Measurements from ENCODE around the gene SND1.

The SND1 gene

DNA sequence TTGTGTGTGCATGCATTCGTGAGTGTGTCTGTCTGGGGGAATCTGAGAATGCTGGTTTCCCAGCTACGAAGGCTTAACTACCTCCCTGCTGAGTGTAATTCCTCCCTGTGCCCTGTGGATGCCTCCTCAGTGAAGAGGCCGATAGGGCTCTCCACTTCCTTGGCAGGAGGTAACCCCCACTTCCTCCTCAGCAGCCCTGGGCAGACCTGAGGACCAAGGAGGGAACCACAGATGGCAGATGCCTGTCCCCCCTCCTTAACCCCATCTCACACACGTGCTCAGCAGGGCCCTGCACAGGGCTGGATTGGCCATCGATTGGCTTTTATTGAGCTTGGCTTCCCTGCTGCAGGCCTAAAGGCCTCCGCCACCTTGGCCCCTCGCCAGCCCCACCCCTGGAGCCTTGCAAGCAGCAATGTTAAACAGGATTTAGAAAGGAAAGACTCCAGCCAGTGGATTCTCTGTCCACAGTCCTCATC lies 424.8 kb downstream of the SND1 start:
- no peak overlapping the region for H3K4me3 ChIP-seq (ENCODE audit: control insufficient read depth in 1 of 7, extremely low read depth in 1 of 7, insufficient read depth in 4 of 7, low read depth in 2 of 7, low read length in 6 of 7)
- no peaks in the 10 kb centered on the region for H3K9me3 ChIP-seq (ENCODE audit: control extremely low read depth in 1 of 5, control insufficient read depth in 4 of 5, insufficient read depth in 2 of 5, low read depth in 1 of 5, low read length in 4 of 5)
- no peaks in the 10 kb centered on the region for H3K27me3 ChIP-seq (replicated peaks in 2 of 5; ENCODE audit: control insufficient read depth in 4 of 5, insufficient read depth in 5 of 5, low read length in 4 of 5)
- DNase-seq, result peak in 2 of 3 donors; percentile 6 to 13
- ChIA-PET POLR2A (no interaction called here), CTCF (interaction anchor here (0.5 to 1.3 kb wide), 3 partner anchors 8 to 328 kb away, joined by 3 to 4 read pairs (median 4); no protein-coding TSS in a partner anchor)
- 59% methylated on average over 5 of the region's 7 CpGs for WGBS (ENCODE audit: insufficient coverage)
- peaks cover 8 to 68% (median 32%) of the 10 kb centered on the region in 4 experiments for H3K36me3 ChIP-seq (ENCODE audit: control insufficient read depth in 4 of 4, insufficient read depth in 4 of 4, low read length in 3 of 4)
- H3K4me1 ChIP-seq (ENCODE audit: control extremely low read depth in 1 of 4, control insufficient read depth in 4 of 4, insufficient read depth in 4 of 4, low read length in 3 of 4), result peaks cover 0 to 9% (median 4%) of the 10 kb centered on the region in 4 experiments
- H3K27ac ChIP-seq (ENCODE audit: insufficient read depth in 1 of 2, low read depth in 1 of 2, low read length in 2 of 2, poor library complexity in 1 of 2, severe bottlenecking in 2 of 2), result no peak overlapping the region

DNA sequence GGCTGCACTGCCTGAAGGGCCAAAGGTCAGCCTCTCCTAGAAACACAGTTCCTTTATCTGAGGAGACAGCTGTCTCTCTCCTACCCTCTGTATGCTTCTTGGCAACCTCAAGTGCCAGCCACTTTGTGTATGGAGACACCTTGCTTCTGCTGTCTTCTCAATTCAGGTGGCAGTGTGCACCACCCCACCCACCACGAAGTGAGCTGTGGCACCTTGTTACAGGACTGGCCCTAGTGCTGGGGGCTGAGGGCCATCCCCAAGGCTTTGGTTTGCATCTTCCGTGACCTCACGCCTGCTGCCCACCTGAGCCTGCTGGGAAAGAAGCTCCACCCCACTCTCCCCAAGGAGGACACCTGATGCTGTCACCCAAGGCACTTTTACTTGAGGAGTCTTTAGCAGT lies 426.3 kb downstream of the SND1 start:
- Histone ChIP-seq H3K27ac (ENCODE audit: insufficient read depth in 1 of 2, low read depth in 1 of 2, low read length in 2 of 2, poor library complexity in 1 of 2, severe bottlenecking in 2 of 2) (no peak overlapping the region), H3K36me3 (ENCODE audit: control insufficient read depth in 4 of 4, insufficient read depth in 4 of 4, low read length in 3 of 4) (peaks cover 8 to 83% (median 37%) of the 10 kb centered on the region in 4 experiments), H3K4me1 (ENCODE audit: control extremely low read depth in 1 of 4, control insufficient read depth in 4 of 4, insufficient read depth in 4 of 4, low read length in 3 of 4) (peaks cover 0 to 9% (median 4%) of the 10 kb centered on the region in 4 experiments), H3K4me3 (ENCODE audit: control insufficient read depth in 1 of 7, extremely low read depth in 1 of 7, insufficient read depth in 4 of 7, low read depth in 2 of 7, low read length in 6 of 7) (no peak overlapping the region), H3K9me3 (ENCODE audit: control extremely low read depth in 1 of 5, control insufficient read depth in 4 of 5, insufficient read depth in 2 of 5, low read depth in 1 of 5, low read length in 4 of 5) (no peaks in the 10 kb centered on the region), H3K27me3 (replicated peaks in 2 of 5; ENCODE audit: control insufficient read depth in 4 of 5, insufficient read depth in 5 of 5, low read length in 4 of 5) (no peaks in the 10 kb centered on the region)
- 100% methylated on average over 2 of the region's 3 CpGs for WGBS (ENCODE audit: insufficient coverage)
- no peak for DNase-seq
- ChIA-PET CTCF (interaction anchor here (1.0 to 1.4 kb wide), 4 partner anchors 10 to 371 kb away, joined by 3 to 4 read pairs (median 3); no protein-coding TSS in a partner anchor), POLR2A (no interaction called here)

DNA sequence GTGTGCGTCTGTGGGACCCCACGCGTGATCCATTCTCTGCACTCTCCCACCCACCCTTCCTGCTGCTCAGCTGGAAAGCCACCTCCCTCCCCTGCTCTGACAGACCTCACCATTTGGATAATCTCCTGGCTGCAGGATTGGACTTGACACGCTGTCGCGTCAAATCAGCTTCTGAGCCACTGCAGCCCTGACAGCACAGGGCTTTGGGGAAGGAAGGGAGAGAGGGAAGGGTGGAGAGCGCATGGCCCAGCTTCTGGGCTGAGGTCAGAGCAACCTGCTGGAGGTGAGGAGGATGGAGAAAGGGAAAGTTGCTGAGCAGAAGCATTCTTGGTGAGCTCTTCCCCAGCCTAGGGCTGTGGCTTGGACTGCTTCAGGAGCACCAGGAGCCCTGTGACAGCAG lies 428.2 kb downstream of the SND1 start:
- POLR2A ChIA-PET, result no interaction called here
- WGBS (ENCODE audit: insufficient coverage), result 98% methylated on average over 7 of the region's 7 CpGs
- peaks cover 3 to 87% (median 42%) of the 10 kb centered on the region in 4 experiments for H3K36me3 ChIP-seq (ENCODE audit: control insufficient read depth in 4 of 4, insufficient read depth in 4 of 4, low read length in 3 of 4)

DNA sequence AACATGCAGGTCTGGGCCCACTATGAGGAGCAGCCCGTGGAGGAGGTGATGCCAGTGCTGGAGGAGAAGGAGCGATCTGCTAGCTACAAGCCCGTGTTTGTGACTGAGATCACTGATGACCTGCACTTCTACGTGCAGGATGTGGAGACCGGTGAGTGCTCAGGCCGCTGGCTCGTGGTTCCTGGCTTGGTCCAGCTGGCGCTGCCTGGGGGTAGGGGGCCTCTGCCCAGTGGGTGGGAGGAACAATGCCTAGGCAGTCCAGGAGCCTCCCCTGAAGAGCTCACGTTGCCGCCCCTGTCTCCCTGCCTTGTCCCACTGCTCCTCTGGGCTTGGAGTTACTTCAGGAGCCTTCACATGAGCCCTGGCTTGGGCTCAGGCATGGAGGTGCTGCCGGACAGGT lies 429.4 kb downstream of the SND1 start:
- POLR2A ChIA-PET, result no interaction called here
- DNase-seq, result no peak
- Histone ChIP-seq H3K4me1 (ENCODE audit: control extremely low read depth in 1 of 4, control insufficient read depth in 4 of 4, insufficient read depth in 4 of 4, low read length in 3 of 4) (peaks cover 0 to 5% (median 3%) of the 10 kb centered on the region in 4 experiments), H3K36me3 (ENCODE audit: control insufficient read depth in 4 of 4, insufficient read depth in 4 of 4, low read length in 3 of 4) (peaks cover 3 to 88% (median 47%) of the 10 kb centered on the region in 4 experiments), H3K27ac (ENCODE audit: insufficient read depth in 1 of 2, low read depth in 1 of 2, low read length in 2 of 2, poor library complexity in 1 of 2, severe bottlenecking in 2 of 2) (no peak overlapping the region), H3K27me3 (replicated peaks in 2 of 5; ENCODE audit: control insufficient read depth in 4 of 5, insufficient read depth in 5 of 5, low read length in 4 of 5) (no peaks in the 10 kb centered on the region), H3K4me3 (ENCODE audit: control insufficient read depth in 1 of 7, extremely low read depth in 1 of 7, insufficient read depth in 4 of 7, low read depth in 2 of 7, low read length in 6 of 7) (no peak overlapping the region), H3K9me3 (ENCODE audit: control extremely low read depth in 1 of 5, control insufficient read depth in 4 of 5, insufficient read depth in 2 of 5, low read depth in 1 of 5, low read length in 4 of 5) (no peaks in the 10 kb centered on the region)
- 99% methylated on average over 8 of the region's 11 CpGs for WGBS (ENCODE audit: insufficient coverage)
- CTCF ChIA-PET, result interaction anchor here (1.3 kb wide), 1 partner anchor 11 kb away, joined by 3 read pairs; no protein-coding TSS in a partner anchor

More for the DNA sequence above, 428.2 kb downstream of the SND1 start:
- no peaks in the 10 kb centered on the region for H3K9me3 ChIP-seq (ENCODE audit: control extremely low read depth in 1 of 5, control insufficient read depth in 4 of 5, insufficient read depth in 2 of 5, low read depth in 1 of 5, low read length in 4 of 5)
- no peak overlapping the region for H3K27ac ChIP-seq (ENCODE audit: insufficient read depth in 1 of 2, low read depth in 1 of 2, low read length in 2 of 2, poor library complexity in 1 of 2, severe bottlenecking in 2 of 2)
- no peak overlapping the region for H3K4me3 ChIP-seq (ENCODE audit: control insufficient read depth in 1 of 7, extremely low read depth in 1 of 7, insufficient read depth in 4 of 7, low read depth in 2 of 7, low read length in 6 of 7)
- CTCF ChIA-PET, result interaction anchor here (0.7 to 1.2 kb wide), 3 partner anchors 10 to 28 kb away, joined by 3 read pairs; no protein-coding TSS in a partner anchor
- peaks cover 0 to 9% (median 4%) of the 10 kb centered on the region in 4 experiments for H3K4me1 ChIP-seq (ENCODE audit: control extremely low read depth in 1 of 4, control insufficient read depth in 4 of 4, insufficient read depth in 4 of 4, low read length in 3 of 4)
- no peak for DNase-seq
- H3K27me3 ChIP-seq (replicated peaks in 2 of 5; ENCODE audit: control insufficient read depth in 4 of 5, insufficient read depth in 5 of 5, low read length in 4 of 5), result no peaks in the 10 kb centered on the region

DNA sequence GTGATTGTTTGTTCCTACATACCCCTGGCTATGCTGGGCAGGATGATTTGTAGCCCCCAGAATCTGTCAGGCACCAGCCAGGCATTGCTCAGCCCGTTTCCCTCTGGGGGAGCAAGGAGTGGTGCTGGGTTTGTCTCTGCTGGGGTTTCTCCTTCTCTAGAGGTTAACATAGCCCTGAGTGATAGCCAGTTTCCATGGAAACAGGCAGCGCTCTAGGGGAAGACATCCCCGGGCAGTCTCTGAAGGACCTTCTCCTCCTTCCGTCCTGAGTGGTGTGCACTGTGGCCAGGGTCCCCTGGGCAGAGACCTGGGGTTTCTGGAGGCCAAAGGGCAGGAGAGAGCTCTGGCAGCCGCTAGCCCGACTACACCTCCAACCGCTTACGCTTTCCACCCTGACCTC lies 429.8 kb downstream of the SND1 start:
- no peaks in the 10 kb centered on the region for H3K9me3 ChIP-seq (ENCODE audit: control extremely low read depth in 1 of 5, control insufficient read depth in 4 of 5, insufficient read depth in 2 of 5, low read depth in 1 of 5, low read length in 4 of 5)
- peaks cover 3 to 90% (median 50%) of the 10 kb centered on the region in 4 experiments for H3K36me3 ChIP-seq (ENCODE audit: control insufficient read depth in 4 of 4, insufficient read depth in 4 of 4, low read length in 3 of 4)
- H3K27me3 ChIP-seq (replicated peaks in 2 of 5; ENCODE audit: control insufficient read depth in 4 of 5, insufficient read depth in 5 of 5, low read length in 4 of 5), result no peaks in the 10 kb centered on the region
- ChIA-PET CTCF (interaction anchor here (1.3 kb wide), 1 partner anchor 10 kb away, joined by 3 read pairs; no protein-coding TSS in a partner anchor), POLR2A (no interaction called here)
- no peak overlapping the region for H3K4me3 ChIP-seq (ENCODE audit: control insufficient read depth in 1 of 7, extremely low read depth in 1 of 7, insufficient read depth in 4 of 7, low read depth in 2 of 7, low read length in 6 of 7)
- no peak for DNase-seq
- 95% methylated on average over 8 of the region's 8 CpGs for WGBS (ENCODE audit: insufficient coverage)
- no peak overlapping the region for H3K27ac ChIP-seq (ENCODE audit: insufficient read depth in 1 of 2, low read depth in 1 of 2, low read length in 2 of 2, poor library complexity in 1 of 2, severe bottlenecking in 2 of 2)
- peaks cover 0 to under 1% (median under 1%) of the 10 kb centered on the region in 4 experiments for H3K4me1 ChIP-seq (ENCODE audit: control extremely low read depth in 1 of 4, control insufficient read depth in 4 of 4, insufficient read depth in 4 of 4, low read length in 3 of 4)

DNA sequence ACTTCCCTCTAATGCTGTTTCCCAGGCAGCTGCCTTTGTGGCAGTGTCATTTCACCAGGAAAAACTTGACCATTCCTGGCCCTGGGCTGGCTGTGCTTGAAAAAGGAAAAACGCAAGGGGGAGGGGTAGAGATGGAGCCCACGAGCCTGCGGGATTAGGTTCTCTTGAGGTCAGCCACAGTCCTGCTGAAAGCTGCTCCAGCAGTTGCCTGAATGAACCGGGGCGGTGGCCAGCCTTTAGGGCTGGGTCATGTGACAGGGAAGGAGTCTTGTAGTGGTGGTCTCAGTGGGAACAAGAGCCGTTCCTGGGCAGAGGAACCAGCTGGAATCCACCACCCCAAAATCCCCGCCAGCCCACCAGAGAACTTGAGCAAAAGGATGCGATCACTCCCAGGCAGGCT lies 430.4 kb downstream of the SND1 start:
- CTCF ChIA-PET, result interaction anchor here (2.9 kb wide), 1 partner anchor 8 kb away, joined by 8 read pairs; no protein-coding TSS in a partner anchor
- WGBS (ENCODE audit: insufficient coverage), result 98% methylated on average over 4 of the region's 8 CpGs
- POLR2A ChIA-PET, result no interaction called here
- H3K4me3 ChIP-seq (ENCODE audit: control insufficient read depth in 1 of 7, extremely low read depth in 1 of 7, insufficient read depth in 4 of 7, low read depth in 2 of 7, low read length in 6 of 7), result no peak overlapping the region
- H3K9me3 ChIP-seq (ENCODE audit: control extremely low read depth in 1 of 5, control insufficient read depth in 4 of 5, insufficient read depth in 2 of 5, low read depth in 1 of 5, low read length in 4 of 5), result no peaks in the 10 kb centered on the region
- no peak overlapping the region for H3K27ac ChIP-seq (ENCODE audit: insufficient read depth in 1 of 2, low read depth in 1 of 2, low read length in 2 of 2, poor library complexity in 1 of 2, severe bottlenecking in 2 of 2)
- DNase-seq, result no peak
- H3K4me1 ChIP-seq (ENCODE audit: control extremely low read depth in 1 of 4, control insufficient read depth in 4 of 4, insufficient read depth in 4 of 4, low read length in 3 of 4), result no peaks in the 10 kb centered on the region
- H3K27me3 ChIP-seq (replicated peaks in 2 of 5; ENCODE audit: control insufficient read depth in 4 of 5, insufficient read depth in 5 of 5, low read length in 4 of 5), result no peaks in the 10 kb centered on the region
- peaks cover 3 to 92% (median 52%) of the 10 kb centered on the region in 4 experiments for H3K36me3 ChIP-seq (ENCODE audit: control insufficient read depth in 4 of 4, insufficient read depth in 4 of 4, low read length in 3 of 4)

DNA sequence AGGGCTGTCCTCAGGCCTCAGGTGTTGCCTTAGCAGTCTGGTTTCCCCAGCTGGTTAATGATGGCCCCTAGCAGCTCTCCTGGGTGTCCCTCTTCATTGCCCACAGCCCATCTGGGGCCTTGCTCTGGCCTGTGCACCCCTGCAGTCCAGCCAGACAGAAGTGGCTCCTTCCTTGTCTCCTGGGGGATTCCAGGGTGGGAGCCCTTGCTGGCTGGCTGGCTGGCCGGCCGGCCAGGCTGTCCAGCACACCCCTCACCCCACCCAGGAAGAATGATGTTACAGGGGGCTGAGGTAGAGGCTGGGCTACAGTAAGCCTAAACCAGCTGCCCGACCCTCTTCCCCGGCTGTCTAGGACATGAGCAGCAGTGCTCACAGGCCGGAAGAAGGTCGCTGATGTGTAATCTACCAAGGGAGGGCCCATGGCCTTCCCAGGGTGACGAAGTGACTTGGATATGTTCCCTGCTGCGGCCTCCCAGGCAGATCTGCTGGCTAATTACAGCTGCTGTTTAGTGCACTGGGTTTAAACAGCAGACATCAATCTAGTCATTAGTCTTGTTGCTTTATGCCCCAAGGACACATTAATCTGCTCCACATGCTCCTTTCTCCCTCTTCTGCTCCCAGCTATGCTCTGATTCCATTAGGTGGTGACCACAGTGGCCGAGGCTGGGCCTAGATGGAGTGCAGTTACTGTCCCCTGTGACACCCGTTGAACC lies 433.1 kb downstream of the SND1 start:
- ChIA-PET CTCF (interaction anchor here (0.9 to 2.9 kb wide), 4 partner anchors 8 to 41 kb away, joined by 3 to 8 read pairs (median 4); no protein-coding TSS in a partner anchor), POLR2A (no interaction called here)
- Histone ChIP-seq H3K4me1 (ENCODE audit: control extremely low read depth in 1 of 4, control insufficient read depth in 4 of 4, insufficient read depth in 4 of 4, low read length in 3 of 4) (no peaks in the 10 kb centered on the region), H3K27me3 (replicated peaks in 2 of 5; ENCODE audit: control insufficient read depth in 4 of 5, insufficient read depth in 5 of 5, low read length in 4 of 5) (no peaks in the 10 kb centered on the region), H3K36me3 (ENCODE audit: control insufficient read depth in 4 of 4, insufficient read depth in 4 of 4, low read length in 3 of 4) (peaks cover 0 to 89% (median 53%) of the 10 kb centered on the region in 4 experiments), H3K4me3 (ENCODE audit: control insufficient read depth in 1 of 7, extremely low read depth in 1 of 7, insufficient read depth in 4 of 7, low read depth in 2 of 7, low read length in 6 of 7) (no peak overlapping the region), H3K27ac (ENCODE audit: insufficient read depth in 1 of 2, low read depth in 1 of 2, low read length in 2 of 2, poor library complexity in 1 of 2, severe bottlenecking in 2 of 2) (no peak overlapping the region), H3K9me3 (ENCODE audit: control extremely low read depth in 1 of 5, control insufficient read depth in 4 of 5, insufficient read depth in 2 of 5, low read depth in 1 of 5, low read length in 4 of 5) (no peaks in the 10 kb centered on the region)
- WGBS (ENCODE audit: insufficient coverage), result 98% methylated on average over 9 of the region's 10 CpGs
- no peak for DNase-seq

Measured in common myeloid progenitor, CD34-positive (primary cell).